ENCODE measurements around the gene FAM167B. TPM values are rescaled to one million over a fixed set of nuclear protein-coding genes. Genes with fewer than 3 reads are reported as not detected.
A peak's percentile ranks its signal among the peaks of the same experiment; 100 is the strongest.
"Not testable (repeated sequence)": the region's sequence is repeated elsewhere in the genome, so short reads cannot be mapped to it uniquely, and the experiment has no call there.

The FAM167B gene
- total RNA-seq, 1 donor from 2014 or later = 1.6 TPM

- H3K27ac ChIP-seq (ENCODE audit: low read depth, low read length) = peak within 1 kb of the TSS; percentile 69
- no peaks in the 10 kb centered on the region for H3K9me3 ChIP-seq (ENCODE audit: control insufficient read depth in 3 of 3, low read length in 3 of 3)
- H3K36me3 ChIP-seq (ENCODE audit: control insufficient read depth in 3 of 3, insufficient read depth in 3 of 3, low read length in 3 of 3) = no peaks in the 10 kb centered on the region
- peaks cover 3 to 12% (median 7%) of the 10 kb centered on the region in 3 donors for H3K4me1 ChIP-seq (ENCODE audit: control insufficient read depth in 3 of 3, insufficient read depth in 3 of 3, low read length in 3 of 3)
- peak within 1 kb of the TSS; percentile 73 to 87 (median 82) for H3K9ac ChIP-seq (ENCODE audit: low read depth in 1 of 3, low read length in 3 of 3)
- peak within 1 kb of the TSS; percentile 73 to 91 (median 80) for H3K4me3 ChIP-seq (ENCODE audit: low read length in 3 of 3)
- H3K27me3 ChIP-seq (ENCODE audit: control insufficient read depth in 3 of 3, insufficient read depth in 3 of 3, low read length in 3 of 3) = no peaks in the 10 kb centered on the region
Measured at GRCh38 chr1:32291708-32292538, 44.9 kb downstream of the FAM167B start, which contains the start of gene HDAC1. TSS of gene HDAC1 (plus strand) at chr1:32292083. CDS start at chr1:32292170, 87 bp downstream.

GRCh38 chr1:32298211-32298610 lies 51.2 kb downstream of the FAM167B start:
- H3K4me1 ChIP-seq (ENCODE audit: control insufficient read depth in 3 of 3, insufficient read depth in 3 of 3, low read length in 3 of 3); H3K9ac ChIP-seq (ENCODE audit: low read depth in 1 of 3, low read length in 3 of 3); H3K27me3 ChIP-seq (ENCODE audit: control insufficient read depth in 3 of 3, insufficient read depth in 3 of 3, low read length in 3 of 3); H3K9me3 ChIP-seq (ENCODE audit: control insufficient read depth in 3 of 3, low read length in 3 of 3); H3K36me3 ChIP-seq (ENCODE audit: control insufficient read depth in 3 of 3, insufficient read depth in 3 of 3, low read length in 3 of 3); H3K4me3 ChIP-seq (ENCODE audit: low read length in 3 of 3); H3K27ac ChIP-seq (ENCODE audit: low read depth, low read length): not testable (repeated sequence)

Small RNA genes lying within 50 kb of the gene (small RNA-seq; reads per million reads assigned to genes)
- gene RF00017 (not detected), gene RF00019 (not detected)

Other genes with a start within 250 kb of the FAM167B start
- 48.5 TPM for gene KHDRBS1, start 233.4 kb upstream of the FAM167B start, total RNA-seq
- gene TMEM39B, start 174.3 kb upstream of the FAM167B start, total RNA-seq = 3.7 TPM
- 17.7 TPM for gene KPNA6, start 139.2 kb upstream of the FAM167B start, total RNA-seq
- gene TXLNA, start 67.5 kb upstream of the FAM167B start, total RNA-seq = 30.8 TPM
- 58.5 TPM for gene CCDC28B, start 46.6 kb upstream of the FAM167B start, total RNA-seq
- gene IQCC, start 41.6 kb upstream of the FAM167B start, total RNA-seq = 2.6 TPM
- not detected for gene DCDC2B, start 38.1 kb upstream of the FAM167B start, total RNA-seq
- 10.4 TPM for gene TMEM234, start 24.9 kb upstream of the FAM167B start, total RNA-seq
- gene EIF3I, start 24.8 kb upstream of the FAM167B start, total RNA-seq = 171 TPM
- gene LCK, start 4.0 kb downstream of the FAM167B start, total RNA-seq = 2.1 TPM
- gene HDAC1, start 44.9 kb downstream of the FAM167B start, total RNA-seq = 37.6 TPM
- 31.8 TPM for gene MARCKSL1, start 89.0 kb downstream of the FAM167B start, total RNA-seq
- gene FAM229A, start 115.3 kb downstream of the FAM167B start, total RNA-seq = 1.0 TPM
- gene TSSK3, start 115.3 kb downstream of the FAM167B start, total RNA-seq = 1.0 TPM
- gene BSDC1, start 147.2 kb downstream of the FAM167B start, total RNA-seq = 37.1 TPM
- under 0.01 TPM for gene ZBTB8B, start 217.8 kb downstream of the FAM167B start, total RNA-seq

Data from skeletal muscle tissue (tissue), 5 donors.